NCI-H69 (cell line): ENCODE measurements around the gene NT5C.
"Not testable (repeated sequence)": the region's sequence is repeated elsewhere in the genome, so short reads cannot be mapped to it uniquely, and the experiment has no call there.

Source experiments
- DNase-seq: peaks from one replicate; lab custom pipeline; 2025; lab: John Stamatoyannopoulos, UW

NT5C gene

GRCh38 chr17:75144816-75145512 is 13.4 kb upstream of the NT5C start:
- no peak for DNase-seq

GRCh38 chr17:75142236-75142971 is 10.9 kb upstream of the NT5C start:
- DNase-seq, result no peak

GRCh38 chr17:75138519-75138918 is 7.0 kb upstream of the NT5C start:
- no peak for DNase-seq

- not testable (repeated sequence) for DNase-seq
Observed at GRCh38 chr17:75137762-75138161, 6.2 kb upstream of the NT5C start.

DNA sequence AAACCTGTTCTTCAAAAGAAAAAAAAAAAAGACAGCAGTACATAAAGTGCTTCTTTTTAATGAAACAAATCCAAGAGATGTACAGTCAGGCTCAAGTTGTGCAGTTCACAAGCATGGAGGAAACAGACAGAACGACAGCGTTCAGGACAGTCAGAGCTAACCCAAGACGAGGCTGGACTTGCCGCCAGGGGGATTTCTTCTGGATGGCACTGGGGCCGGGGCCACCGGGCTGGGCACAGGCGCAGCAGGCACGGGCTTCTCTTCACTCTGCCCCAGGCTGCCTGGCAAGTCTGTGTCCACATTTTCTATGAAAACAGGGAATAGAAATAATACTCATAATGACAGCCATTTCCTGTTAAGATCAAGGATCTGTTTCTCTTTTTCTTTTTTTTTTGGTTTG is 4.4 kb upstream of the NT5C start:
- no peak for DNase-seq

GRCh38 chr17:75135452-75135851 is 3.9 kb upstream of the NT5C start:
- no peak for DNase-seq

DNA sequence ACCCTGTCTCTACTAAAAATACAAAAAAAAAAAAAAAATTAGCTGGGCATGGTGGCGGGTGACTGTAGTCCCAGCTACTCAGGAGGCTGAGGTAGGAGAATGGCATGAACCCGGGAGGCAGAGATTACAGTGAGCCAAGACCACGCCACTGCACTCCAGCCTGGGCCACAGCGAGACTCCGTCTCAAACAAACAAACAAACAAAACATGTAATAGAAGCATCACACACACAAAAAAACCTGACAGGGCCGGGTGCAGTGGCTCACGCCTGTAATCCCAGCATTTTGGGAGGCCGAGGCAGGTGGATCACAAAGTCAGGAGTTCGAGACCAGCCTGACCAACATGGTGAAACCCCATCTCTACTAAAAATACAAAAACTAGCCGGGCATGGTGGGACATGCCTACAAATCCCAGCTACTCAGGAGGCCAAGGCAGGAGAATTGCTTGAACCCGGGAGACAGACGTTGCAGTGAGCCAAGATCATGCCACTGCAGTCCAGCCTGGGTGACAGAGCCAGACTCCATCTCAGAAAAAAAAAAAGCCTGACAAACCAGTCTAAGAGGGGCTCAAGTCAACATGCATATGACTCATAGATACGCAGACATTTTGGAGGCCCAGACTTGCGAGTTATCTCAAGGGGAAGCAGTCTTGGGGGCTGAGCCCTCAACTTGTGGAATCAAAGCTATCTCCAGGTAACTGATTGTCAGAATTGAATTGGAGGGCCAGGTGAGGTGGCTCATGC is 2.2 kb upstream of the NT5C start:
- DNase-seq, result not testable (repeated sequence)

GRCh38 chr17:75133001-75133400 is 1.5 kb upstream of the NT5C start:
- no peak for DNase-seq

DNA sequence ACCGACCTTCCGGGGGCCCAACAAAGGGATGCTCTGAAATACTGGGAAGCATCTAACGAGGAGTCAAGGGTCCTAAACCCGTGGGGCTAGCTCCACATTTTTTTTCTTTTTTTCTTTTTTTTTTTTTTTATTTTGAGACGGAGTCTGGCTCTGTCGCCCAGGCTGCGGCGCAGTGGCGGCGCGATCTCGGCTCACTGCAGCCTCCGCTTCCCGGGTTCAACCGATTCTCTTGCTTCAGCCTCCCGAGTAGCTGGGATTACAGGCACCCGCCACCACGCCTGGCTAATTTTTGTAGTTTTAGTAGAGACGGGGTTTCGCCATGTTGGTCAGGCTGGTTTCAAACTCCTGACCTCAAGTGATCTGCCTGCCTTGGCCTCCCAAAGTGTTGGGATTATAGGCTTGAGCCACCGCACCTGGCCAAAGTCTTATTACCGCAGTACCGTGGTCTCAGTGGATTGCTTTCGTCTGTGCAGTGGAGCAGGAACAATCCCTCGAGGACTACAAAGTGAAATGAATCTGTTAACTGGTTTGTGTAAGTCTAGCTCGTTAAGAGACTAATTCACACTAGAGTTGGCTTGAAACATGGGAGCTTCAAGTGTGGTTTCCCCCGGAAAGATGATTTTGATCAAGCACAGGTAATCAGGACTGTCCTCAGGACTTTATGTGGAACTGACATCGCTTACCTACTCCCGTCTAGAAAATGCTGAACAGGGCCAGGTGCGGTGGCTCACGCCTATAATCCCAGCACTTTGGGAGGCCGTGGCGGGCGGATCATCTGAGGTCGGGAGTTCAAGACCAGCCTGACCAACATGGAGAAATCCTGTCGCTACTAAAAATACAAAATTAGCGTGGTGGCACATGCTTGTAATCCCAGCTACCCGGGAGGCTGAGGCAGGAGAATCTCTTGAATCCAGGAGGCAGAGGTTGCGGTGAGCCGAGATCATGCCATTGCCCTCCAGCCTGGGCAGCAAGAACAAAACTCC is 767 bp upstream of the NT5C start:
- DNase-seq, result peak; percentile 43

DNA sequence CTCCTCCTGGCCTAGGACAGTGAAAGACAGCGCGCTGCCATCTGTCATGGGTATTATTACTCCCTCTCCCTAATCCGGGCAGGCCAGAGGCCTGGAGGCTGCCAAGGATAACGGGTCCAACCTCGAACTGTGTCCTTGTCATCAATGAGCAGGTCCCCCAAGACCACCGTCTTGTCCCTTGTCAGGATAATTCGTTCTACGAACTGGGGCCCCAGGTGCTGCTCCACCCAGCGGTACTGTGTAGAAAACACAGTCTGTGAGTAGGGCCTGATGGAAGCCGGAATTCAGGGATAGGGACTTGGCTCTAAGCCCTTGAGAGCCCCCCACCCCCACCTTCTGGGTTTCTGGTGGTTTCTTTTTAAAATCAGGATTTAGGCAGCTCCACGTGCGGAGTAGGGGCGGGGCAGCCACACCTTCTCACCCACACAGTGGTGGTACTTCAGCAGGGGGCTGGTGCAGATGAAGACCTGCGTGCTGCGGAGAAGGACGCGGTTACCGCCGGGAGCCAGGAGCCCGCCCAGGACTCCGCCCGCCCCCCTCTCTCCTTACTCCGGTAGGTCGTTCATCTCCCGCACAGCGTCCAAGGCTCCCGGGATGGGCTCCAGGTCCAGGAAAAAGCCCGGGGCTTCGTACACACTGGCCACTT is 787 bp downstream of the NT5C start:
- DNase-seq, result peak; percentile 80

GRCh38 chr17:75130059-75130631 is 1.4 kb downstream of the NT5C start:
- no peak for DNase-seq

- no peak for DNase-seq
Observed at GRCh38 chr17:75129576-75129975, 2.0 kb downstream of the NT5C start.

GRCh38 chr17:75128694-75129505 is 2.6 kb downstream of the NT5C start:
- no peak for DNase-seq

GRCh38 chr17:75127936-75128335 is 3.6 kb downstream of the NT5C start:
- not testable (repeated sequence) for DNase-seq

- no peak for DNase-seq
Observed at GRCh38 chr17:75126954-75127353, 4.6 kb downstream of the NT5C start.

DNA sequence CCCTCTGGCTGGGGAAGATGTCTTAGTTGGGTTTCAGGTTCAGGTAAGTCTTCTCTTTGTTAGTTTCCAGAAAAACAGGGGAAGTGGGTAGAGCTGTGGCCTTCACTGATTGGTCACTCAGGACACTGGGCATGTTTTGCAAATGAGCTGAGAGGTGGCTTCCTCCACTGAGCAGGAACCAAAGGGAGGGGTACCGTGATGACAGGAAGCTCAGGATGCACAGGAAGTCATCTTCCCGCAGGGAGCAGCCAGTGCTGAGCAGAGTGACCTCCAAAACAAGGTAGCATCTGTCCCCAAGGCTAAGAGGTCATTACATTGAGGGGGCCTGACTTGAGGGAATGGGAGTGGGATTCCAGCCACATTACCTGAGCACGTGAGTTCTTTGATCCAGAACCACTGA is 5.6 kb downstream of the NT5C start:
- DNase-seq, result no peak

DNA sequence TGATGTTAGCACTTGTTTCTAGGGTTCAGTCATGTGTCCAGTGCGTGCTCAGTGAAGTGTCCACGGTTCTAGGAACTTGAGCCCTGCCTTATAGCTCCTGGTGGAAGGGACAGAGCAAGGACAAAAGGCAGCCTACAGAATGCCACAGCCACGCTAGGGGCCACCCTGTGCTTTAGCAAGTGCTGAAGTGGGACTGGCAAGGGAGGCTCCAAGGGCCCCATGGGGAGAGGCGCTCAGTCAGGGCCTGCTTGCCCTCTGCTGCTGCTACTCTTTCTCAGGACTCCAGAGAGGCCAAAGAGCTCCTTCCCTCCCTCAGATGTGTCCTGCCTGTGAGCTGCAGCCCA is 6.8 kb downstream of the NT5C start:
- DNase-seq, result no peak

DNA sequence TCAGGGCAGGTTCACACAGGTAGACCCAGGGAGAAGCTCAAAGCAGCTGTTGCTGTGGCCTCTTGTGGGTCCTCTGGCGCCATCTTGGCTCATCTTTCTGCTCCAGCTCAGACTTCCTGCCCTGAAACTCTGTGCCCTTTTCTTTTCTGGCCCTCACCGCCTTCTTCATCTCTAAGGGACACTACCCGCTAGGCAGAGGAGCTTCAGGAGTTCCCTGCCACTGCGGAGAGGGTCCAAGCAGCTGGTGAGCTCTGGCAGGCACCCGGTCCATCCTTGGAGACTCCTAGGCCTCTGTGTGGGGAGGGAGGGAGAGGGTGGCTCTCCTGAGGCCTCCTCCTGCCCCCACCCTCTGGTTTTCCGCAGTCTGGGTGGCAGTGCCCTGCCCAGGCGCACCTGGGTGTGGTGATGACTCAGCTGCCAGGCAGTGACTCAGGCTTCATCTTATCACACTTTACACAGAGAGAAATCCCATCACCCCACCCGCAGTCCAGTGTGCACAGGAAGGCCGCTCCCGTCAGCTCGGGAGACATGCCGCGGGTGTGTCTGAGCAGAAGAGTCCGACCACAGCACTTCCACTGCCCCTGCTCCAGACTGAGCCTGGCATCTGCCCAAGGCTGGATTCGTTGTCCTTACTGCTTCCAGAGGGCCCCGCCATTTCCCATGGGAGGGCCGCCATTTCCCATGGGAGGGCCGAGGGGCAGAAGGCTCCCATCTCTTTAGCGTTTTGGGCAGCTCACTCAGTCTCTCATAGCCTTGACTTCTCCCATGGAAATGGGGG is 7.3 kb downstream of the NT5C start:
- peak; percentile 81 for DNase-seq

DNA sequence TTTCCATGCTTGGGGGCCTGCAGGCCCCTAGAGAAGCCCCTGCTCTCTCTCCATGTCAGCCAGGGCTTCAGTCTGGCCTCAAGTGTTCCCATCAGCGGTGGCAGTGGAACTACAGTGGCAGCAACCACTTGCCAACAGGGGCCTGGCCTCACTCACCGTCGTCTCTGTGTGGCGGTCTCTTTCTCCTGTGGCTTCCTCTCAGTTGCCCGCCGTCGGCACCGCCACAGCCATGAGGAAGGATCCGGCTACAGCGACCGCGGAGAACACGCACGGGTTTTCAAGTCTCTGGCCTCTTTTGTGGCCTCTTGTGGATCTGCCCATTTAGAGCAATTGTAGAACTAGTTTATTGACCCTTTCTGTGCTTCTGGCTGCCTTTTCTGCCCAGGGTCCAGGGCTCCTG is 13.2 kb downstream of the NT5C start:
- DNase-seq, result no peak
